ENCODE results near the gene PDE3A. TPM values are rescaled to one million over a fixed set of nuclear protein-coding genes. Genes with fewer than 3 reads are reported as not detected.

The PDE3A gene
- total RNA-seq, 2 donors from 2014 or later: 5.5 to 6.2 TPM

GRCh38 chr12:20628226-20628787, 260.0 kb downstream of the PDE3A start:
- no peak for DNase-seq (ENCODE audit: low spot score)
- Histone ChIP-seq H3K4me3 (no peak overlapping the region), H3K4me1 (replicated peaks) (peaks cover 13% of the 10 kb centered on the region), H3K9me3 (no peaks in the 10 kb centered on the region), H3K36me3 (no peaks in the 10 kb centered on the region), H3K27me3 (replicated peaks; ENCODE audit: insufficient read depth) (no peaks in the 10 kb centered on the region), H3K27ac (peak overlapping the region; percentile 14 to 19)
- WGBS: 41% methylated on average over 9 of the region's 9 CpGs
- intact Hi-C loops (cut with DNase I): loop anchor here (5.0 kb wide), 1 partner anchor 356 kb away; no protein-coding TSS in a partner anchor
- TF ChIP-seq POLR2AphosphoS5 (IDR thresholded peaks at IDR 0.05) (no peak), POLR2A (IDR thresholded peaks at IDR 0.05) (no peak), CTCF (IDR thresholded peaks at IDR 0.05) (no peak)

GRCh38 chr12:20628999-20629398, 260.7 kb downstream of the PDE3A start:
- Histone ChIP-seq H3K4me3 (no peak overlapping the region), H3K9me3 (no peaks in the 10 kb centered on the region), H3K4me1 (replicated peaks) (peaks cover 13% of the 10 kb centered on the region), H3K27ac (peak overlapping the region; percentile 14 to 19), H3K36me3 (no peaks in the 10 kb centered on the region), H3K27me3 (replicated peaks; ENCODE audit: insufficient read depth) (no peaks in the 10 kb centered on the region)
- no peak for DNase-seq (ENCODE audit: low spot score)
- 16% methylated on average over 4 of the region's 4 CpGs for WGBS
- intact Hi-C loops (cut with DNase I): loop anchor here (5.0 kb wide), 1 partner anchor 357 kb away; no protein-coding TSS in a partner anchor
- TF ChIP-seq POLR2AphosphoS5 (IDR thresholded peaks at IDR 0.05) (no peak), CTCF (IDR thresholded peaks at IDR 0.05) (no peak), POLR2A (IDR thresholded peaks at IDR 0.05) (no peak)

GRCh38 chr12:20629414-20630156, 261.2 kb downstream of the PDE3A start:
- DNase-seq (ENCODE audit: low spot score): peak; percentile 27
- TF ChIP-seq CTCF (IDR thresholded peaks at IDR 0.05) (no peak), POLR2A (IDR thresholded peaks at IDR 0.05) (no peak), POLR2AphosphoS5 (IDR thresholded peaks at IDR 0.05) (no peak)
- peak overlapping the region in 1 of 2 donors; percentile 14 for H3K27ac ChIP-seq
- no peak overlapping the region for H3K4me3 ChIP-seq
- WGBS: 26% methylated on average over 6 of the region's 6 CpGs
- H3K9me3 ChIP-seq: no peaks in the 10 kb centered on the region
- no peaks in the 10 kb centered on the region for H3K36me3 ChIP-seq
- H3K4me1 ChIP-seq (replicated peaks): peaks cover 13% of the 10 kb centered on the region
- no peaks in the 10 kb centered on the region for H3K27me3 ChIP-seq (replicated peaks; ENCODE audit: insufficient read depth)
- intact Hi-C loops (cut with DNase I): loop anchor here (5.0 kb wide), 1 partner anchor 357 kb away; no protein-coding TSS in a partner anchor

- intact Hi-C loops (cut with DNase I): no loop called here
- peak; percentile 21 for DNase-seq (ENCODE audit: low spot score)
- peaks cover 13% of the 10 kb centered on the region for H3K4me1 ChIP-seq (replicated peaks)
Measured at GRCh38 chr12:20631711-20632110, 263.4 kb downstream of the PDE3A start.

More at GRCh38 chr12:20631711-20632110, 263.4 kb downstream of the PDE3A start:
- peak; percentile 65 for TF ChIP-seq POLR2AphosphoS5 (IDR thresholded peaks at IDR 0.05)
- no peak for TF ChIP-seq CTCF (IDR thresholded peaks at IDR 0.05)
- H3K27me3 ChIP-seq (replicated peaks; ENCODE audit: insufficient read depth): no peaks in the 10 kb centered on the region
- H3K36me3 ChIP-seq: no peaks in the 10 kb centered on the region
- H3K27ac ChIP-seq: no peak overlapping the region
- no peak overlapping the region for H3K4me3 ChIP-seq
- no peaks in the 10 kb centered on the region for H3K9me3 ChIP-seq
- WGBS: 17% methylated on average over 1 of the region's 1 CpG

Data from prostate gland (tissue), 2 donors.